Activated B cell treated with CpG ODN at 0.5 μM for 24 hours (primary cell): Measurements from ENCODE around the gene ZGLP1. TPM values are rescaled to one million over a fixed set of nuclear protein-coding genes. Genes with fewer than 3 reads are reported as not detected.

Experiments used
- ATAC-seq: fragments of 200-7000 bp; cut with Tn5 transposase; one replicate; pipeline ENCODE4 v1.10.0; 2021; ENCODE audit warnings: low read depth, mild to moderate bottlenecking, moderate library complexity
- CTCF ChIA-PET: fragments of 350-600 bp; sonication (Branson Sonifier 250); formaldehyde crosslinking; loops from one replicate; lab custom pipeline; 2021; ENCODE audit warnings: antibody characterized with exemption; lab: Charles Lee
- POLR2A ChIA-PET: fragments of 350-600 bp; sonication (Branson Sonifier 250); formaldehyde crosslinking; loops from one replicate; lab custom pipeline; 2021; ENCODE audit warnings: antibody characterized with exemption; lab: Charles Lee
- DNase-seq: peaks from one replicate; pipeline ENCODE4 v3.0.0; 2022
- H3K27ac Mint-ChIP-seq: one replicate; pipeline ENCODE4 v1.8.0; 2020; ENCODE audit warnings: mixed read lengths
- H3K27me3 Mint-ChIP-seq: one replicate; pipeline ENCODE4 v1.8.0; 2021; ENCODE audit warnings: mixed read lengths
- H3K36me3 Mint-ChIP-seq: one replicate; pipeline ENCODE4 v1.8.0; 2021; ENCODE audit warnings: low read depth, mixed read lengths
- H3K4me1 Mint-ChIP-seq: one replicate; pipeline ENCODE4 v1.8.0; 2021; ENCODE audit warnings: mixed read lengths
- H3K4me3 Mint-ChIP-seq: one replicate; pipeline ENCODE4 v1.8.0; 2020; ENCODE audit warnings: mild to moderate bottlenecking, mixed read lengths
- H3K9me3 Mint-ChIP-seq: one replicate; pipeline ENCODE4 v1.8.0; 2020; ENCODE audit warnings: mixed read lengths
- intact Hi-C: fragments of 100-400 bp; cut with micrococcal nuclease; formaldehyde crosslinking; loops from one replicate; pipeline ENCODE4 v1.15.1; 2024
- total RNA-seq: library from RNA; stranded (reverse); gene quantifications from 2 replicates; pipeline ENCODE4 v1.2.3, GENCODE V29; 2022
- TF ChIP-seq, protein P1 (sequence below): fragments of 200-600 bp; IDR thresholded peaks from one replicate; pipeline ENCODE4 v1.8.0; 2022; ENCODE audit warnings: antibody characterized with exemption, mild to moderate bottlenecking

The ZGLP1 gene
- total RNA-seq, 1 donor from 2014 or later = 5.1 TPM

DNA sequence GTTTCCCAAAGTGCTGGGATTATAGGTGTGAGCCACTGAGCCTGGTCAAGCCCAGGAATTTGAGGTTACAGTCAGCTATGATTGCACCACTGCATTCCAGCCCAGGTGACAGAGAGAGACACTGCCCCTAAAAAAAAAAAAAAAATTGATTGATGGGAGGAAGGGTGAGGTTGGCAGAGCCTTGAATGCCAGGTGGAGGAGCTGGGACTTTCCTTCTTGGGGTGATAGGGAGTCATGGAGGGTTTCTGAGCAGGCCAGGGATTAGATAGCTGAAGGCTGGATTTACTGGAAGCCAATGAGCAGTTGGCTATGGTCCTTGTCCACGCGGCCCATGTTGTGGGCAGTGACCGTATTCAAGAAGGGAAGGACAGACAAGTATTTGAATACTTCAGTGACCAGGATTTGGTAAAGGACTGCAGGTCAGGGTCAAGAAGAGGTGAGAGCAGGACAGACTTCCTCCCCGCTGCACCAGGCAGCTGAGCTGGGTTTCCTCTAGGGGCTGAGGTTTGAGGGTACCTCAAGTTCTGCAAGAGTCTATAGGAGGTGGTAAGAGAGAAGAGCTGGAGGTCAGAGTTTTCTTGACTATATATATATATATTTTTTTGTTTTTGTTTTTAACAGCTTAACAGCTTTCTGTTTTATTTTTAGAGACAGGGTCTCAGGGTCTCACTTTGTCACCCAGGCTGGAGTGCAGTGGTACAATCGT is 29.7 kb downstream of the ZGLP1 start:
- intact Hi-C loops = no loop called here
- ChIA-PET CTCF (interaction anchor here (0.7 to 1.3 kb wide), 5 partner anchors 9 to 111 kb away, joined by 3 to 9 read pairs (median 3); partner anchors contain the start of genes ICAM1 and ICAM5), POLR2A (interaction anchor here (0.6 to 1.4 kb wide), 6 partner anchors 9 to 177 kb away, joined by 3 to 13 read pairs (median 4); partner anchors contain the start of genes ICAM1 and ICAM5)
- peak overlapping the region; percentile 59 for H3K27ac Mint-ChIP-seq
- ATAC-seq (no peak), DNase-seq (no peak)
- H3K9me3 Mint-ChIP-seq = no peaks in the 10 kb centered on the region
- H3K36me3 Mint-ChIP-seq = peaks cover 63% of the 10 kb centered on the region
- H3K4me3 Mint-ChIP-seq = no peak overlapping the region
- peaks cover 30% of the 10 kb centered on the region for H3K4me1 Mint-ChIP-seq
- TF ChIP-seq, protein P1, sequence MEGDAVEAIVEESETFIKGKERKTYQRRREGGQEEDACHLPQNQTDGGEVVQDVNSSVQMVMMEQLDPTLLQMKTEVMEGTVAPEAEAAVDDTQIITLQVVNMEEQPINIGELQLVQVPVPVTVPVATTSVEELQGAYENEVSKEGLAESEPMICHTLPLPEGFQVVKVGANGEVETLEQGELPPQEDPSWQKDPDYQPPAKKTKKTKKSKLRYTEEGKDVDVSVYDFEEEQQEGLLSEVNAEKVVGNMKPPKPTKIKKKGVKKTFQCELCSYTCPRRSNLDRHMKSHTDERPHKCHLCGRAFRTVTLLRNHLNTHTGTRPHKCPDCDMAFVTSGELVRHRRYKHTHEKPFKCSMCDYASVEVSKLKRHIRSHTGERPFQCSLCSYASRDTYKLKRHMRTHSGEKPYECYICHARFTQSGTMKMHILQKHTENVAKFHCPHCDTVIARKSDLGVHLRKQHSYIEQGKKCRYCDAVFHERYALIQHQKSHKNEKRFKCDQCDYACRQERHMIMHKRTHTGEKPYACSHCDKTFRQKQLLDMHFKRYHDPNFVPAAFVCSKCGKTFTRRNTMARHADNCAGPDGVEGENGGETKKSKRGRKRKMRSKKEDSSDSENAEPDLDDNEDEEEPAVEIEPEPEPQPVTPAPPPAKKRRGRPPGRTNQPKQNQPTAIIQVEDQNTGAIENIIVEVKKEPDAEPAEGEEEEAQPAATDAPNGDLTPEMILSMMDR = no peak
- no peaks in the 10 kb centered on the region for H3K27me3 Mint-ChIP-seq

DNA sequence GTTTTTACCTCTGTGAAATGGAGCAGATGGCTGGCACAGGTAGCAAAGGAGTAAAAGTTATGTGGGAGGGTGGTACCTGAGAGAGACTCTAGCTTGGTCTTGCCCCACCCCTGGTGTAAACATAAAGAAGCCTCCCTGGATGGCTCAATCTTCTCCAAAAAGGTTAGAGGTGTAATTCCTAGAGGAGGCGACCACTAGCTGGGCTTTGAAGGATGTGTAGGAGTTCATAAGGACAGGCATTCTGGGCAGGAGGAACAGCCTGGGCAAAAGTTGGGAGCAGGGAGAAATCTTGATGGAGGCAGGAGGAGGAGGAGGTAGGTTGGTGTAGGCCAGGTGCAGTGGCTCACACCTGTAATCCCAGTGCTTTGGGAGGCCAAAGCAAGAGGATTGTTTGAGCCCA is 30.7 kb downstream of the ZGLP1 start:
- peaks cover 61% of the 10 kb centered on the region for H3K36me3 Mint-ChIP-seq
- TF ChIP-seq, protein P1 = no peak
- ATAC-seq (no peak), DNase-seq (no peak)
- no peaks in the 10 kb centered on the region for H3K9me3 Mint-ChIP-seq
- H3K4me1 Mint-ChIP-seq = peaks cover 37% of the 10 kb centered on the region
- ChIA-PET POLR2A (interaction anchor here (1.1 kb wide), 1 partner anchor 13 kb away, joined by 4 read pairs; no protein-coding TSS in a partner anchor), CTCF (no interaction called here)
- H3K27me3 Mint-ChIP-seq = no peaks in the 10 kb centered on the region
- H3K4me3 Mint-ChIP-seq = no peak overlapping the region
- intact Hi-C loops = no loop called here
- H3K27ac Mint-ChIP-seq = no peak overlapping the region

DNA sequence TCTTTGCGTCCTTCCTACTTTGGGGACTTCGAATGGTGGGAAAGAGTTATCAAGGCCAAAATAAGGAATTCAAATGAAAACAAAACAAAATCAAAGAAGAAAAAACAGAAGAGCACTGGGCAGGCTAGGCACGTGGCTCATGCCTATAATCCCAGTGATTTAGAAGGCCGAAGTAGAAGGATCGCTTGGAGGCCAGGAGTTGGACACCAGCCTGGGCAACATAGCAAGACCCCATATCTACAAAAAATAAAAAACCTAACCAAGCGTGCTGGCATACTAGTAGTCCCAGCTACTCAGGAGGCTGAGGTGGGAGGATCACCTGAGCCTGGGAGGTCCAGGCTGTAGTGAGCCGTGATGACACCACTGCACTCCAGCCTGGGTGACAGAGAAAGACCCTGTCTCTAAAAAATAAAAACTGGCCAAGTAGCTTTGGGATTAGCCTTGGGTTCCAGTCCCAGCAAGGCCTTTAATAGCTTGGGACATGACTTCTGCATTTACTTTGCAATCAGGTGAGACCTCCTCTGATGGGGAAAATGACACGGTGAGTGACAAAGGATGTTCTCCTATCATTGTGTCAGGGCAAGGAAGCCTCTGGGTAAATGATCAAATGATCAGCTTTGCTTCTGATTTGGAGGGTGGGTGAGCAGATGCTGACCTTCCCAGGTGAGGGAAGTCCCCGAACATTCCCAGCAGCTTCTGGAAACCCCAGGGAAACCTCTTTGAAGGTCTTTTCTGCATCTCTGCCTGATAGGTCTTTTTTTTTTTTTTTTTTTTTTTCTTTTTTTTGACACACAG is 31.6 kb downstream of the ZGLP1 start:
- H3K4me3 Mint-ChIP-seq = peak overlapping the region; percentile 15
- H3K9me3 Mint-ChIP-seq = no peaks in the 10 kb centered on the region
- DNase-seq (no peak), ATAC-seq (no peak)
- intact Hi-C loops = no loop called here
- POLR2A ChIA-PET = interaction anchor here (0.6 to 1.1 kb wide), 5 partner anchors 56 to 276 kb away, joined by 4 to 17 read pairs (median 5); partner anchors contain the start of gene TYK2
- CTCF ChIA-PET = interaction anchor here (0.8 kb wide), 1 partner anchor 11 kb away, joined by 3 read pairs; no protein-coding TSS in a partner anchor
- peaks cover 39% of the 10 kb centered on the region for H3K4me1 Mint-ChIP-seq
- H3K36me3 Mint-ChIP-seq = peaks cover 53% of the 10 kb centered on the region
- TF ChIP-seq, protein P1 = no peak
- no peaks in the 10 kb centered on the region for H3K27me3 Mint-ChIP-seq
- H3K27ac Mint-ChIP-seq = peak overlapping the region; percentile 50

DNA sequence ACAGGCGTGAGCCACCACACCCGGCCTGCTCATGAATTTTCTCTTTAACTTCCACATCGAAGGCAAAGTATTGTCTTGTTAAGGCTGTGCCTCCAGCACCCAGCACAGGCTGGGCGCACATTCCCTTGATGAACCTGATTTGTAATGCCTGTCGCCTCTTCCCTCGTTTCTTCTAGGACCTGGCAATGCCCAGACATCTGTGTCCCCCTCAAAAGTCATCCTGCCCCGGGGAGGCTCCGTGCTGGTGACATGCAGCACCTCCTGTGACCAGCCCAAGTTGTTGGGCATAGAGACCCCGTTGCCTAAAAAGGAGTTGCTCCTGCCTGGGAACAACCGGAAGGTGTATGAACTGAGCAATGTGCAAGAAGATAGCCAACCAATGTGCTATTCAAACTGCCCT is 35.0 kb downstream of the ZGLP1 start:
- H3K27ac Mint-ChIP-seq = peak overlapping the region; percentile 66
- no peaks in the 10 kb centered on the region for H3K9me3 Mint-ChIP-seq
- intact Hi-C loops = no loop called here
- ATAC-seq (no peak), DNase-seq (no peak)
- POLR2A ChIA-PET = interaction anchor here (0.7 to 5.7 kb wide), 3 partner anchors 13 to 143 kb away, joined by 6 to 128 read pairs (median 7); partner anchors contain the start of genes ICAM4 and ICAM5
- H3K36me3 Mint-ChIP-seq = peaks cover 44% of the 10 kb centered on the region
- CTCF ChIA-PET = interaction anchor here (1.0 to 1.1 kb wide), 2 partner anchors 114 to 117 kb away, joined by 4 read pairs; no protein-coding TSS in a partner anchor
- TF ChIP-seq, protein P1 = no peak
- no peak overlapping the region for H3K4me3 Mint-ChIP-seq
- H3K4me1 Mint-ChIP-seq = peaks cover 62% of the 10 kb centered on the region
- no peaks in the 10 kb centered on the region for H3K27me3 Mint-ChIP-seq
